Astrocyte (in vitro differentiated cells and primary cell): ENCODE measurements around the gene CPSF4. TPM values are rescaled to one million over a fixed set of nuclear protein-coding genes. Genes with fewer than 3 reads are reported as not detected.

Experiments
- DNase-seq: peaks from one replicate; pipeline ENCODE4 v3.0.0-alpha.2; 2010; ENCODE audit warnings: low read depth
- FAIRE-seq: peaks from 2 replicates; lab custom pipeline; 2011; peaks lifted over from hg19 to GRCh38; lab: Jason Lieb, UNC
- H2AFZ ChIP-seq: 2 replicates; pipeline ENCODE4 v1.6.0; 2012; ENCODE audit warnings: low read depth, low read length, inconsistent platforms
- H3K27ac ChIP-seq: 2 replicates; pipeline ENCODE4 v1.5.1; 2011; ENCODE audit warnings: low read depth, low read length, inconsistent platforms
- H3K27me3 ChIP-seq: 2 replicates; pipeline ENCODE4 v1.6.0; 2011; ENCODE audit warnings: low read length, inconsistent platforms; ENCODE audit not compliant: insufficient read depth
- H3K36me3 ChIP-seq: 2 replicates; pipeline ENCODE4 v1.5.1; 2011; ENCODE audit warnings: low read length, inconsistent platforms; ENCODE audit not compliant: insufficient read depth
- H3K4me1 ChIP-seq: 2 replicates; pipeline ENCODE4 v1.5.1; 2011; ENCODE audit warnings: low read length, inconsistent platforms; ENCODE audit not compliant: insufficient read depth
- H3K4me2 ChIP-seq: 2 replicates; pipeline ENCODE4 v1.6.0; 2012; ENCODE audit warnings: low read length, inconsistent platforms
- H3K4me3 ChIP-seq: 2 replicates; pipeline ENCODE4 v1.5.1; 2011; ENCODE audit warnings: low read depth, mild to moderate bottlenecking, low read length, inconsistent platforms; ENCODE audit not compliant: insufficient read depth
- H3K79me2 ChIP-seq: 2 replicates; pipeline ENCODE4 v1.6.0; 2012; ENCODE audit warnings: mild to moderate bottlenecking, low read length, inconsistent platforms; ENCODE audit not compliant: insufficient read depth
- H3K9ac ChIP-seq: 2 replicates; pipeline ENCODE4 v1.6.0; 2012; ENCODE audit warnings: mild to moderate bottlenecking, low read length, inconsistent platforms
- H3K9me3 ChIP-seq: 2 replicates; pipeline ENCODE4 v1.5.1; 2012; ENCODE audit warnings: low read depth, mild to moderate bottlenecking, low read length, inconsistent platforms; ENCODE audit not compliant: insufficient read depth
- H4K20me1 ChIP-seq: 2 replicates; pipeline ENCODE4 v1.6.0; 2012; ENCODE audit warnings: low read length, inconsistent platforms; ENCODE audit not compliant: insufficient read depth
- H3K27ac Mint-ChIP-seq: one replicate; pipeline ENCODE4 v1.8.0; 2021; ENCODE audit warnings: mild to moderate bottlenecking, mixed read lengths; ENCODE audit not compliant: unreplicated experiment
- H3K27me3 Mint-ChIP-seq: one replicate; pipeline ENCODE4 v1.8.0; 2021; ENCODE audit warnings: low read depth, mixed read lengths; ENCODE audit not compliant: unreplicated experiment
- H3K36me3 Mint-ChIP-seq: one replicate; pipeline ENCODE4 v1.8.0; 2021; ENCODE audit warnings: low read depth, mixed read lengths; ENCODE audit not compliant: unreplicated experiment
- H3K4me1 Mint-ChIP-seq: one replicate; pipeline ENCODE4 v1.8.0; 2021; ENCODE audit warnings: low read depth, mixed read lengths; ENCODE audit not compliant: unreplicated experiment
- H3K4me3 Mint-ChIP-seq: one replicate; pipeline ENCODE4 v1.8.0; 2021; ENCODE audit warnings: mild to moderate bottlenecking, moderate library complexity, mixed read lengths; ENCODE audit not compliant: unreplicated experiment
- H3K9me3 Mint-ChIP-seq: one replicate; pipeline ENCODE4 v1.8.0; 2021; ENCODE audit warnings: mild to moderate bottlenecking, mixed read lengths; ENCODE audit not compliant: unreplicated experiment
- EZH2 ChIP-seq: IDR thresholded peaks from 2 replicates; pipeline ENCODE4 v1.6.1; 2012; ENCODE audit warnings: mild to moderate bottlenecking, low read length, inconsistent platforms; ENCODE audit not compliant: insufficient read depth
- total RNA-seq: library from RNA; stranded (reverse); gene quantifications from 2 replicates; pipeline ENCODE4 v1.2.1, GENCODE V29; 2021
- TF ChIP-seq, protein P1 (sequence below): IDR thresholded peaks from 2 replicates; pipeline ENCODE4 v1.5.1; 2011; ENCODE audit warnings: low read depth, mild to moderate bottlenecking, inconsistent platforms, low read length, moderate library complexity; ENCODE audit not compliant: insufficient read depth

CPSF4 gene
- total RNA-seq, 1 donor from 2014 or later, result 46.8 TPM

DNA sequence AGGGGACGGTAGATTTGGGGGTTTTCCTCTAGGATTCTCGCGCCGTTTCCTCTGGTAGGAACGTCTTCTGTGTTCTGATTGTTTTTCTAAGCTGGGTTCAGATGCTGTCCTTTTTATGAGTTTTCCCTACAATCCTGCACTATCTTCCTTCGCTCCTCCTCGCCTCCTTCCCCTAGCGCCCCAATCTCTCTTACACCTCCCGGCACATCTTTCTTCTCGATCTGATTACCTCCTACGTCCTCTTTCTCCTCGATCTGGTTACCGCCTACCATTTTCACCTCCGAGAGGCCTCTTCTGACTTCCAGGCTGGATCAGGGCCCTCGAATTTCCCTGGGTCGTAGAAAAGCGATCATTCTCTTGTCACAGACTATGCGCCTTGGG lies 29.6 kb upstream of the CPSF4 start:
- FAIRE-seq, result no peak
- Histone ChIP-seq H3K4me2 (peak overlapping the region; percentile 87), H3K27me3 (no peaks in the 10 kb centered on the region), H2AFZ (peak overlapping the region; percentile 92), H4K20me1 (peaks cover 68% of the 10 kb centered on the region), H3K4me3 (peak overlapping the region; percentile 98), H3K9me3 (no peaks in the 10 kb centered on the region), H3K27ac (peak overlapping the region; percentile 99), H3K9ac (peak overlapping the region; percentile 99), H3K4me1 (peaks cover 17% of the 10 kb centered on the region), H3K36me3 (peaks cover 26% of the 10 kb centered on the region), H3K79me2 (peaks cover 88% of the 10 kb centered on the region)
- Mint-ChIP-seq H3K9me3 (no peaks in the 10 kb centered on the region), H3K36me3 (peaks cover 6% of the 10 kb centered on the region), H3K27ac (peak overlapping the region; percentile 86), H3K4me1 (peaks cover 16% of the 10 kb centered on the region), H3K4me3 (peak overlapping the region; percentile 97), H3K27me3 (no peaks in the 10 kb centered on the region)
- TF ChIP-seq, protein P1, sequence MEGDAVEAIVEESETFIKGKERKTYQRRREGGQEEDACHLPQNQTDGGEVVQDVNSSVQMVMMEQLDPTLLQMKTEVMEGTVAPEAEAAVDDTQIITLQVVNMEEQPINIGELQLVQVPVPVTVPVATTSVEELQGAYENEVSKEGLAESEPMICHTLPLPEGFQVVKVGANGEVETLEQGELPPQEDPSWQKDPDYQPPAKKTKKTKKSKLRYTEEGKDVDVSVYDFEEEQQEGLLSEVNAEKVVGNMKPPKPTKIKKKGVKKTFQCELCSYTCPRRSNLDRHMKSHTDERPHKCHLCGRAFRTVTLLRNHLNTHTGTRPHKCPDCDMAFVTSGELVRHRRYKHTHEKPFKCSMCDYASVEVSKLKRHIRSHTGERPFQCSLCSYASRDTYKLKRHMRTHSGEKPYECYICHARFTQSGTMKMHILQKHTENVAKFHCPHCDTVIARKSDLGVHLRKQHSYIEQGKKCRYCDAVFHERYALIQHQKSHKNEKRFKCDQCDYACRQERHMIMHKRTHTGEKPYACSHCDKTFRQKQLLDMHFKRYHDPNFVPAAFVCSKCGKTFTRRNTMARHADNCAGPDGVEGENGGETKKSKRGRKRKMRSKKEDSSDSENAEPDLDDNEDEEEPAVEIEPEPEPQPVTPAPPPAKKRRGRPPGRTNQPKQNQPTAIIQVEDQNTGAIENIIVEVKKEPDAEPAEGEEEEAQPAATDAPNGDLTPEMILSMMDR, result no peak
- TF ChIP-seq EZH2, result no peak
- no peak for DNase-seq

DNA sequence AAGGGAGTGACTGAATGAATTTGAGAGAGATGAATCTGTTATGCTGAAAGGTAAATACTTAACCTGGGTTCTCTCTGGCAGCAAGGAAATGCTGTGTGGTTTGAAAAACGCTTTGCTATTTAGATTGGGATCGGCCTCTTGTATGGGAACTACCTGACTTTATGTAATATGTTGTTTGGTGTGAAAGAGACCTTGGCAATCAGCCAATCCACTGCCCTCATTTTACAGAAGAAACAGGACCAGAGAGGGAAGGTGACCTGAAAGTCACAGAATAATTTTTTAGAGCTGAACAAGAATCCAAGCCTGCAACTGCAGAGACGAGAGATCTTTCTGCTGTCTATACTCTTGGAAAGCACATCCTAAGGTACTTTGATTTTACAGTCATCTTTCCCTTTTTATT lies 28.9 kb upstream of the CPSF4 start:
- Histone ChIP-seq H4K20me1 (peaks cover 66% of the 10 kb centered on the region), H3K9me3 (no peaks in the 10 kb centered on the region), H3K4me2 (peak overlapping the region; percentile 87), H3K79me2 (peaks cover 82% of the 10 kb centered on the region), H3K4me3 (peak overlapping the region; percentile 98), H2AFZ (no peak overlapping the region), H3K27ac (peak overlapping the region; percentile 99), H3K27me3 (no peaks in the 10 kb centered on the region), H3K4me1 (peaks cover 10% of the 10 kb centered on the region), H3K9ac (peak overlapping the region; percentile 99), H3K36me3 (peaks cover 29% of the 10 kb centered on the region)
- peak overlapping the region; percentile 97 for H3K4me3 Mint-ChIP-seq
- no peaks in the 10 kb centered on the region for H3K9me3 Mint-ChIP-seq
- no peaks in the 10 kb centered on the region for H3K27me3 Mint-ChIP-seq
- H3K4me1 Mint-ChIP-seq, result peaks cover 14% of the 10 kb centered on the region
- no peak for TF ChIP-seq EZH2
- TF ChIP-seq, protein P1, result no peak
- no peak for DNase-seq
- no peak for FAIRE-seq
- H3K27ac Mint-ChIP-seq, result peak overlapping the region; percentile 86
- peaks cover 6% of the 10 kb centered on the region for H3K36me3 Mint-ChIP-seq

DNA sequence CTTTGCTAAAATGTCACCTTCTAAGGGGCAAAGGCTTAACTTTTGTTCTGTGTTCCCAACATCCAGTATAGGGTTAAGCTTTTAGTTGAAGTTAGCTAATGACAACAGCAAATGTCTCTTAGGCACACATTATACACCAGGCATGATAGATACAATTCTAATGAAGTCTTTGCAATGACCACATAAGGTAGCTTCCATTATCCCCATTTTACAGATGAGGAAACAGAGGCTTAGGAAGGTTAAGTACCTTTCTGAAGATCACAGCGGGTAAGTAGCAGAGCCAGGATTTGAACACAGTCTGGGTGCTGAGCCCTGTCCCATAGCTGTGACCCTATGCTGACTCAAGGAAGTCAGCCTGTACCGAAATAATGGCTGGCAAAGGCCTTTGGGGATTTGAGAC lies 28.1 kb upstream of the CPSF4 start:
- Histone ChIP-seq H3K27me3 (no peaks in the 10 kb centered on the region), H4K20me1 (peaks cover 63% of the 10 kb centered on the region), H2AFZ (no peak overlapping the region), H3K4me2 (peak overlapping the region; percentile 87), H3K79me2 (peaks cover 74% of the 10 kb centered on the region), H3K36me3 (peaks cover 29% of the 10 kb centered on the region), H3K4me1 (peaks cover 7% of the 10 kb centered on the region), H3K9ac (no peak overlapping the region), H3K4me3 (no peak overlapping the region), H3K27ac (no peak overlapping the region), H3K9me3 (no peaks in the 10 kb centered on the region)
- Mint-ChIP-seq H3K9me3 (no peaks in the 10 kb centered on the region), H3K36me3 (peaks cover 10% of the 10 kb centered on the region), H3K4me3 (peak overlapping the region; percentile 97), H3K27ac (peak overlapping the region; percentile 80), H3K4me1 (peaks cover 18% of the 10 kb centered on the region), H3K27me3 (no peaks in the 10 kb centered on the region)
- TF ChIP-seq, protein P1, result no peak
- no peak for TF ChIP-seq EZH2
- FAIRE-seq (no peak), DNase-seq (no peak)
